ENCODE results near the gene FGF19.
"Not testable (repeated sequence)": the region's sequence is repeated elsewhere in the genome, so short reads cannot be mapped to it uniquely, and the experiment has no call there.

Gene FGF19

DNA sequence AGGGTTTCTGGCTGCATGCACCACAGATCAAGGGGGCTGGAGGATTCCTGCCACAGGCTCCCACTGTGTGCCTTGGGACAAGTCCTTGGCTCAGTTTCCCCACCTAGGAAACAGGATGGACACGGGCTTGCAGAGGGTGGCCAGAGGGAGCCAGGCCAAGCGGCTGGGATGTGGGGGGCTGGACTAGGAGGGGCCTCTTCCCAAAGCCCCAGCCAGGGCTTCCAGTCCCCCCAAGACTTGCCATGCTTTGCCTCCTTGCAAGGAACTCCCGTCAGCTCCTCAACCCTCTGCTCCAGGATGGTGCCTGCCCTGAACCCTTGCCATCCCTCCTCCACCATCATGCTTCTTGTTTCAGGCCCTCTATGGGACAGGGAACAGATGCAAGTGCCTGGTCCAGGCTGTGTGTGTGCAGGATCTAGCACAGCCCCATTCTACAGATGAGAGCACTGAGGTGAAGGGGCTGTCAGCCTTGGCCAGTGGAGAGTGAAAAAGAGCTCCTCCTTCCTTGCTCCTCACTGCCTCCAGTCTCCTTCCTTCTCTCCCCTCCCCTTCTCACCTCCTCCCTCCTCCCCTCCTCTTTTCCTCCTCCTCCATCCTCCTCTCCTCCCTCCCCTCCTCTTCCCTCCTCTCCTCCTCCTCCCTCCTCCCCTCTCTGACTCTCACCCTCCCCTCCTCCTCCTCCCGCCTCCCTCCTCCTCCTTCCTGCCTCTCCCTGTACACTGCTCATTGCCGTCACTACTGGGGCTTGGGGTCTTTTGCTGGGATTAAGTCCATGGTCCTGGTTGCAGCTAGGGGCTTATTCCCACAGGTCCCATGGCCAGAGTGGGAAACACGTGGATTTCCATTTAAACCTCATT, 13.3 kb upstream of the FGF19 start:
- DNase-seq (ENCODE audit: low read depth), result no peak

DNA sequence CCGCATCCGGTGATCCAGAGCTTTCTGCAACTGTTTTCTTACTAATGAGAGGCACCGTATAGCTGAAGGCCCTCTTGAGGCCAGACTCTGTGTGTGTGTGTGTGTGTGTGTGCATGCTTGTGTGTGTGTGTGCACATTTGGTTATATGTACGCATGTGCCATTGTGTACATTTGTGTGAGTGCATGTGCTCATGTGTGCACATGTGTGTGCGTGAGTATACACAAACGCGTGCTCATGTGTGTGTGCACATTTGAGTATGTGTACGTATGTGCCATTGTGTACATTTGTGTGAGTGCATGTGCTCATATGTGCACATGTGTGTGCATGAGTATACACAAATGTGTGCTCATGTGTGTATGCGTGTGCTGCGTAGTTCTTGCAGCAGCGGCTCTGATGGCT, 12.3 kb upstream of the FGF19 start:
- no peak for DNase-seq (ENCODE audit: low read depth)

DNA sequence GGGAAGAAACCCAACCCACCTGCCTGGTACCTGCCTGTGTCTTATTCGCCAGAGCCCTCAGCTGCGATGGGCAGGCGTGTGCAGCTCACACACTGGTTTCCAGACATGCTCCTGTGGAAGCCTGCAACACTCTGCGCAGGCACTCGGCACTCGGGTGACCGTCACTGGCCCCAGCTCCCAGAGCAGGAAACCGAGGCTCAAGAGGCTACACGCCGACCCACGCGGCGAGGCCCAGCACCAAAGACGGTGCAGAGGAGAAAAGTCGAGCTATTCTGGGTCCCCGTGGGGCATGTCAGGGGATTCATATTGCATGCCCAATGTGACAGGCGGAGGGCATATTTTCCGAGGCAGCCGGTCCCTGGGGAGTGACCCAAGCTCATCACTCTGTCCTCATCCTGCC, 11.6 kb upstream of the FGF19 start:
- no peak for DNase-seq (ENCODE audit: low read depth)

DNA sequence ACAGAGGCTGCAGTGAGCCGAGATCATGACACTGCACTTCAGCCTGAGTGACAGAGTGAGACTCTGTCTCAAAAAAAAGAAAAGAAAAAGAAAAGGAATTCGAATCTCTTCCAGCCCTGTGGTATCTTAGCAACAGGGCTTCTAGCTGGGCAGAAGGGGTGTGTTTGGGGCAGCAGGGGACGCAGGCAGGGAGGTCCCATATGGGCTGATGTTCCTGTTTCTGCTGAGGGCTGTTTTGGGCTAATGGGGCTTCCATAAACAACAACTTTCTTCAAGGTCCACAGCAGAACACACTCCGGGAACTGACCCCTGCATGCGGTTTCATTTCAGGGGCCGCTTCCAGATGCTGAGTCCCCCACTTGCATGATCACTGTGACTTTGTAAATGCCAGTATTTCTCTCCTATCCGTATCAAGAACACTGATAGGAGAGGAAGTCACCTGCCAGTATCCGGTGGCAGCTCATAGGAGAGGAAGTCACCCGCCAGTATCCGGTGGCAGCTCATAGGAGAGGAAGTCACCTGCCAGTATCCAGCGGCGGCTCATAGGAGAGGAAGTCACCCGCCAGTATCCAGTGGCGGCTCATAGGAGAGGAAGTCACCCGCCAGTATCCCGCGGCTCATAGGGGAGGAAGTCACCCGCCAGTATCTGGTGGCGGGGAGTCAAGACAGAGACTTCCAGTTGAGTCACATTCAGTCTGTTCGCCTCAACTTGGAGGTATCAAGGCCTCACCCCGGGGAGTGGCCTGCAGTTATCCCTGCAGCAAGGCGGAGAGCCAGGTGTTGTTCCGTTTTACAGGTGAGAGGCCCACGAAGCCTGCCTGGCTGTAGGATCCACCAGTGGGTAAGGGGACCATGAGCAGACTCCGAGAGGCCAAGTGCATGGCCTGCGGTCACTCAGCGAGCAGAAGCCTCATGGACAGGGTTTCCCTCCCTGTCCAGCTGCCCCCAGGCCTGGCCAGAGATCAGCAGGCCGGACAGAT, 8.3 kb upstream of the FGF19 start:
- no peak for DNase-seq (ENCODE audit: low read depth)

DNA sequence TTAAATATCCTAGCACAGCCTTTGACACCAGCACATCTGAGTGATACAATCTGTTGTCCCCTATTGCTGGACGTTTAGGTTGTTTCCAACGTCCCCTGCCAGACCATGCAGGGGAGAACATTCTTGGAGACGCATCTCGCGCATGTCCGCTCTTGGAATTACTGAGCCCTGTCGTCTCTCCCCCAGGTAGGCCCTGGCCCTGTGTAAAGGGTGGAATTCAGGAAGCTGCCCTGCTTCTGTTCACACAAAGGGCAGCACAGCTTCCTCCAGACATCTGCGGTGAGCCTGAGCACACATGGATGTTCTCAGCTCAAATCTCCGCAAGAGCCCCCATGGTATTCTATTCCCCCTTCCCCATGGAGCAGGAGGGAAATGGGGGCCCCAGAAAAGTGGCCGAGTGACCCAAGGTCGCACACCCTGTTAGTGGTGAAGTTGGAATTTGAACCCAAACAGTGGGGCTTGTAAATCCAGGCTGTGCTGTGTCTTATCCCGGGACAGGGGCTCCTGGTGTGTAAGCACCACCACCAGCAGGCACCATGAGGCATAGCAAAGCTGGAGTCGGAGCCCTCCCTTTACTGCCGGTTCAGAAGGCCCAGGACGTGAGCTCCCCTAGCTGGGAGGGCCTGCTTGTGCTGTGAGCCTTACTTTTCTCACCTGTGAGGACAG, 5.0 kb upstream of the FGF19 start:
- no peak for DNase-seq (ENCODE audit: low read depth)

DNA sequence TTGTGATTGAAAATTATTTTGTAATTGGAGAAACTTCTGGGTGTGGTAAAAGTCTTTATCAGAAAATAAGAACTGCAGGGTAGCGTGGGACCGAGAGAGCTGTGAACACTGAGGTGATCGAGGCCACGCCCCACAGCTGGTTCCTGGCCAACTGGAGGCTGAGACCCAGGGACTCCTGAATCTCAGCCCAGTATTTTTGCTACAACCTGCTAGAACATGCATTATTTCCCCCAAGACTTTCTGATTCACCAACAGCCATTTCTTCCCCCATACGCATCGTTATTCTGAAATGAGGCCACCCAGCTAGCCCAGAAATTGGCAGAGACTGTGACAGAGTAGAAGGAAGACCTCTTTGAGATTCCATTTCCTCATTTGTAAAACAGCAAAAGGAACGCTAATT, 3.4 kb upstream of the FGF19 start:
- DNase-seq (ENCODE audit: low read depth), result no peak

DNA sequence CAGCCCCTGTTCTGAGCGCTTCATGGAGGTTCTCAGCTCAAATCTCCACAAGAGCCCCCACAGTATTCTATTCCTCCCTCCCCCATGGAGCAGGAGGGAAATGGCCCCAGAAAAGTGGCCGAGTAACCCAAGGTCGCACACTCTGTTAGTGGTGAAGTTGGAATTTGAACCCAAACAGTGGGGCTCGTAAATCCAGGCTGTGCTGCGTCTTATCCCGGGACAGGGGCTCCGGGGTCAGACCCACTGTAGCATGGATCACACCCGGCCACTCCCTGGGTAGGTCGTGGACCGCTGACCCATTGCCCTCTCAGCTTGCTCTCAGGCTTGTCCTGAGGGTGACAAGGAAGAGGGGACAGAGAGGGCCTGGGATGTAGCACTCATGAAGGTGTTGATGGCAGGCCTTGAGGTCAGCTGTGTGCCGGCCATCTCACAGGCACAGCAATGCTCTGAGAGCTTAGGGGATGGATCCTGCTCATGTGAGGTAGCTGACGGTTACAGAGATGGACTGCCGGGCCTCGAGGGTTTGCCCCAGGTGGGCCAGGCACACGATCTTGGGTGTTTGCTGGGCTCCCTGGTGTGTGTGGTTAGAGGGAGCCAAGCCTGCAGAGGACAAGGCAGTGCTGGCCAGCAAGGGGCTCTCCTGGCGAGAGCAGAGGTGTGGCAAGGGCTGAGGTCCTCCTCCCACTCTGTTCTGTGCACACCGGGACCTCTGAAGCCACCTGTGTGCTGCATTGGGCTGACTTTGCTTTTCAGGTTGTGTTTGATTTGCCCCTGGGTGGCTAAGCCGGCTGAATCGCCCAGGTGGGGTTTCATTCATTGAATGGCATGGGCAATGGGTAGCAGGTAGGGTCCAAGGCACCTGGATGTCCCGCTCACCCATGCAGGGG, 2.3 kb upstream of the FGF19 start:
- no peak for DNase-seq (ENCODE audit: low read depth)

DNA sequence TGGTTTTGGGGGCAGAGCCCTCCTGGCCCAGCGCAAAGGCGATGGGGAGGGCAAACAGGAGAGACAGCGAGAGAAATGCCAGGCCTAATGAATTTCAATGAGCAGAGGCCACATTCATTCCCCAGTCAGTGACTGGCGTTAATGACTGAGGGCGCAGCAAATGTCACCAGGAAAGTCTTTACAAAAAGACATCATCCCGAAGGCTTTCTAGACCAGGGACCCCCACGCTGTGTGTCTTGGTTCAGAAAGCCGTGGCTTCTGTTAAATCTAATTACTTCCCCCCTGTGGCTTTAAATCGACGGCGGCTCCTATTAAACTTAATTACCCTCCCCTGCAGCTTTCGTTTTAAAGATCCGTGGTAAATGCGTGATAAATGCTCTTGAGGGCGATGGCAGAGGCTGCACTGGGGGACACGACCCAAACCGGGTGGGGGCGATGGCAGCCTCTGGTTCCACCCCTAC, 1.6 kb upstream of the FGF19 start:
- DNase-seq (ENCODE audit: low read depth), result no peak

DNA sequence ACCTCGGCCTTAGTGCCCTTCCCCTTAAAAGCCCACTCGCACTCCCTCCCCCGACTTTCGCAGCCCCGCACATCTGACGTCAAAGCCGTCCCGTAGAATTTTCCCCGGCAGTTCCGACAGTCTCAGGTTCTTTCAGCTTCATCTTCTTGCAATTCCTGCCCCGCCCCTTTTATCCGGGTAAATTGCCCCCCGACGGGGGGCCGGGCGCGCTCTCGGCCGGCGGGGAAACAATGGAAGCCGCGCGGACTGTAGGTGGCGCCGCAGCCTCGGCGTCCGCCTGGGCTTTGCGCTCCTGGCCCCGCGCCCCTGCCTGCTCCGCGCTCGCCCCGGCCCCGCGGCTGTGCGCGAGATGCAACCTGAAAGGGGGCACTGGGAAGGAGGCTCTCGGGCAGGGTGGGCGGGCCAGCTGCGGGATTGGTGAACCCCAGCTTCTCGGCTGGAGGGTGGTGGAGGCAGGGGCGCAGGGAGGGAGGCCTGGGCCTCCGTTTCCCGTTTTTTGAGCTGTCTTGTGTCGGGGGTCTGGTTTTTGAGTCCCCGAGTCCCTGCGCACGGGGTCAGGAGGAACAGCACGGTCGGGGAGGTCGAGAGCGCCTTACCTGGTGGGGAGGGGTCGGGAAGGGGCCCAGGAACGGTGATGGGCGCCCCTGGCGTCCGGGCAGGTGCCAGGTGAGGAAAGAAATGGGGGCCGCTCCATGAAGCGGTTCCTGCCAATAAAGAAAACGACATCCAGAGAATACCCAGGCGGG, 859 bp upstream of the FGF19 start:
- DNase-seq (ENCODE audit: low read depth), result no peak

DNA sequence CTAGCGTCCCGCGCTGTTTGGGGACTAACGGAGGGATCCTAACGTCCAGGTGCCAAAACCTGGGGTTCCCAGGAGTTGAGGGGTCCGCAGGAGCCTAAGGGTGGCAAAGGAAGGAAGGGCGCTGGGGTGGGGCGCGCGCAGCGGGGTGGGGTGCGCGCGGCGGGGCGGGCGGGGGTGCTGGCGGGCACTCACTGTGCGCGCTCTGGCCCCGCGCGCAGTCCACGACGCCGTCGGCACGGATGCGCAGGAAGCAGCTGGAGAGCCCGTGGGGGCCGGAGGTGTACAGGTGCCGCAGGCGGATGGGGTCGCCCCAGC, 412 bp downstream of the FGF19 start:
- DNase-seq (ENCODE audit: low read depth), result no peak

DNA sequence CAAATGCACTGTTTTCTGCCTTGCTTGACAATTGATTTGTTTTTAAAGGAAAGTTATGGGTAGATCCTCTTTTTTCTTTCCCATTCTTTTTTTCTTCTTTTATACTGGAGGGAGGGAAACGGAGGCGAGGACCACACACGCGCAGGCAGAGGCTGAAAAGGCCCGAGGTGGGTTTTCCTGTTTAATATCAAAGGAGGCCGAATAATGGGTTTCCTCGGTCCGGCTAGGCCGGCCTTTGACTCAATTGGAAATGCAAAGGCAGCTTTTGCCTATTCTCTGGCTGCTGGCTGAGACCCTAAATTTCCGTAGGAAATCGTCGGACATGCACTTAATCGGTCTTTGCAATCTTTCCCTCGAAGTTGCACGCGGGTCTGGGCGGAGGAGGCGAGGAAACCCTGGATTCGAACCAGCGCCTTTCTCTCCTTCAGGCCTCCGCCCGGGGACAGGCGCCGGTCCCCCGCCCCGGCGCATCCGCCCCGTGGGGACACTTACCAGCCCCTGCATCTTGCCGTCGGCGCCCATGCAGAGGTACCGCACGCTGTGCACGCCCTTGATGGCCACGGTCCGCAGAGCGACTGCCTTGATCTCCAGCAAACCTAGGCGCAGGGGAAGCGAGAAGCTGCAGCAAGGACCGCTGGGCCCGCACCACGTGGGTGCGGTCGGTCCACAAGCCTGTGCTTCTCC, 911 bp downstream of the FGF19 start:
- DNase-seq (ENCODE audit: low read depth), result no peak

DNA sequence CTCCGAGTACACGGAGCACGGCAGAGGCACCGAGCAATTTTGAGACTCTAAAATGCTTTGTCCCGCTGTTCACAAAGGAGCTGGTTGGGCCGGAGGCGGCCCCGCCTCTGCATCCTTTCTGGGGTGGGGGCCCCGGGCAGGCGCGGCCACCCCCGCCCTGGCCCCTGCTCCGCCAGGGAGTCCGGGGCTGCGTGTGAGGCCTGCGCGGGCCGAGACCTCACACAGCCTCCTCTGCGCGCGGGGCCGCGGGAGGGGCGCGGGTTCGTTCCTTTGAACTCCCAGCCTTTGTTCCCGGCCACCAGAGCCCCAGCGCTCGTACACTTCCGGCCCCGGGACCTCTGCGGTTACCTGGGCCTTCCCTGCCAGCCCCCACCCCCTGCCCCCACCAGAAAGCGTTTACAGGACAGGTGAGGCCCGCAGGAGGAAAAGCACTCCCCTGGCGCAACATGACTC, 1.6 kb downstream of the FGF19 start:
- no peak for DNase-seq (ENCODE audit: low read depth)

DNA sequence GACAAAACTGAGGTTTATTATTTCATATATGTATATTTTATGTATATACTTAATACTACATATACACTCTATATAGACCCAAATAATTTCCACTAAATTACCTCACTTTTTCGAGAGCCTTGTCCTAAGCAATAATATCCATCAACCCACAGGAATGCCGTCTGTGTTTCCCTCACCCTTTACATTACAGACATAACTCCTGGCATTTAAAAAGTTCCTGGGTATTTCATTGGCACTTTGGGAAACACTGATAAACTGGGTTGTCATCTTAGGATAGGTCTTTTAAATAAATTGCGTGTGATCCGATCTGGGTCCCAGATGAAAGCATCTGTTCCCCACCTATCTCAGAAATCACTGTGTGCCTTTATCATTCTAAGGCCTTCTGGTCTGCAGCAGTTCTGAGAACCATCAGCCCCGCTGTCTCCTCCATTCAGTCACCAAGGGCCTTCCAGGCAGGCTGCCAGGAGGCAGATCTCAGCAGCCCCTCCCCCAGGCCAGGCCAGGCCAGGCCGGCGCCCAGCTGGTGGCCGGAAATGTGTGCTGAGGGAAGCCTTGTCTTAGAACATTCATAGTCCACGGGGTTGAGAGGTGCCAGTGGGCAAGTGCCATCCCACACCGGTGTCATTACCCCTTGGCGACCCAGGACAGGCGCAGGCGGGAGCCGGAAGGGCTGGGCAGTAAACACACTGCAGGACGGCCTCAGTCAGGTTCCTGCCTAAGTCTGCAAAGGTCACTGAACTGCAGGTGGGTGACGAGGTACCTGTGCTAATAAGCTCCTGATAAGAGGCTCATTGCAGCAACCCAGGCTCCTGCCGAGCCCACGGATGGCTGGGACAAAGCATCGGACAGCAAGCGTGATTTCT, 3.3 kb downstream of the FGF19 start:
- no peak for DNase-seq (ENCODE audit: low read depth)

DNA sequence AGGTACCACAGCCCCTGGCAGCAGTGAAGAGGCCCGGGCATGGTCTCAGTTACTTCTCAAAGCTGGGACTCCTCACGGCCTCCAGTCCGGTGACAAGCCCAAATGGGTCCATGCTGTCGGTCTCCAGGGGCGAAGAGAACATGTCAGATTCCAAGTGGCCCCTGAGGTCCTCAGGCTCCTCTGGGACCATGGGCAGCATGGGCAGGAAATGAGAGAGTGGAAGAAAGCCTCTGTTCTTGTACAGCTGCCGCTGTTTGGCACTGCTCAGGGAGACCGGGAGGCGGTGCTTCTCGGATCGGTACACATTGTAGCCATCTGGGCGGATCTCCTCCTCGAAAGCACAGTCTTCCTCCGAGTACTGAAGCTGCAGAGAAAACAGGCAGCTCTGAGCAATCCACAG, 4.6 kb downstream of the FGF19 start:
- no peak for DNase-seq (ENCODE audit: low read depth)

DNA sequence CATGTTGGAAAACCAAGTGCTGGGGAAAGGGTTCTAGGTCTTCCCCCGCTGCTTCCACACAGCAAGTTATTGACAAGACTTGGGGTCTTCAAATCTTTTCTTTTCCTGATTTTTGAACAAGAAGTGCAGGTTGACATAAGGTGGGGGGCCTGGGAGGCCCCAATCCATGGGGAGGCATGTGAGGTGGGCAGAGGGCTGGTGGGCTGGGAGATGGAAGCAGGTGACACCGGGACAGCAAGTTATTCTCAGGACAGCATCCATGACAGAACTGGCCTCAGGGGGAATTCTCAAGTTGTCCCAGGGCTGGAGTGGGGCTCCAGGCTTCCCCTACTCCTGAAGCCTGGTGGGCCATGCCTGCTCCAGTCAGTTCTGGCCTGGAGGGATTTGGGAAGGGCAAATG, 5.5 kb downstream of the FGF19 start:
- DNase-seq (ENCODE audit: low read depth), result no peak

DNA sequence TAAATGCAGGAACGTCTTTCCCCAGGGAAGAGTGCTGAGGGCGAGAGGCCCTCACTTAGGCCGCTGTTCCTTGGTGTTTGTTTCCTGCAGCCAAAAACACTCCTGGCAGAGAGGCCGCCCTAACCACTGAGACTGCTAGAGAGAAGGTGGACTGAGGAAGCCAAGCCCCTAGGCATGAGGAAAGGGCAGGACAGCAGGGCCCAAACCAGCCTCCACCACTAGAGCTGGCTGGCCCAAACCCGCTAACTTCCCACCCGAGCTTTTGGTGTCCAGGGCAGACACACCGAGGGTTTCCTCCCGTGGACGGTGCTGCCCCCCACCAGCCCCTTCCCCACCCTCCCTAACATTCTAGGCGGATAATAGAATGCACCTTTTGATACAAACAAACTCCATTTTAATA, 6.0 kb downstream of the FGF19 start:
- no peak for DNase-seq (ENCODE audit: low read depth)

DNA sequence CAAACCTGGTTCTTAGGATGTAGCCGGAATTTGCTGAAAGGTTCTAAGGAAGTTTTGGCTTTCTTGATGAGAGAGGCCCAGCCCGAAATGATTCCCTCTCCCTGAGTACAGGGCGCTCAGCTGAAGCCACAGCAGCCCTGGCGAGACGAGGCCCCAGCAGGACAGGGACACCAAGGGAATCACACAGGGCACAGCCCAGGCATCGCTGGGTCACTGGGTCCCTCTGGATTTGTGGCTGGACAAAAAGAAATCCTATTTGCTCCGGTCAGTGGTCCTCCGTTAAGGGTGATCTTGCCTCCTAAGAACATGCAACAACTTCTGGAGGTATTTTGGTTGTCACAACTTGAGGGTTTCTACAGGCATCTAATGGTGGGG, 6.4 kb downstream of the FGF19 start:
- DNase-seq (ENCODE audit: low read depth), result no peak

DNA sequence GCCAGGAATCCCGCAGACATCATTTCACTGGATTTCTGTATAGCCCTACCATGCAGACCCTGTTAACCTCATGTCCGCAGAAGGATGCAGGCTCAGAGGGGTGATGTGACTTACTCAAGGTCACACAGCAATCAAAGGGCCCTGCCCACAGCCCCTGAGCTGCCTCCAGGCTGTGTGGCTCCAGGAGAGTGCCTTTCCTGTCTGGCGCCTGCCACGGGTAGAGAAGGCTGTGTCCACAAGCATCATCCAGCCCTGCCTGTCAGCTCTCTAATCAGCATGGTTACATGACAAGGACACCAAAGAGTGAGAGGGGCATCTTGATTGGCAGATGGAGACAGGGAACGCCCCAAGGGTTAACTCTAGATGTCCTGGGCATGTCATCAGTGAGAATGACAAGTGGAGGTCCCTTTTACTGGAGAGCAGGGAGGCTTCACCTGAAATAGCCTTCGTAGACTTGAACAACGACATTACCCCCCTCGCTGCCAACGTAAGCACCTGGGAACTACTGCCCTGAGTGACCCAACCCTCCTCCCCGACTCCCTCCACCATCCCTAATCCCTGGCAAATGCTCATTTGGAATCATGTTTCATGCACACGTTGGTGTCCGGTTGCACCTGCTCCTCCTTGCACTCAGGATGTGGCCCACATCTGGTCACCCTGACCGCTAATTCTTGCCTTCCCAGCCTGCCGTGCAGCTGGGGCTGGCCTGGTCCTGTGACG, 6.9 kb downstream of the FGF19 start:
- DNase-seq (ENCODE audit: low read depth), result no peak

DNA sequence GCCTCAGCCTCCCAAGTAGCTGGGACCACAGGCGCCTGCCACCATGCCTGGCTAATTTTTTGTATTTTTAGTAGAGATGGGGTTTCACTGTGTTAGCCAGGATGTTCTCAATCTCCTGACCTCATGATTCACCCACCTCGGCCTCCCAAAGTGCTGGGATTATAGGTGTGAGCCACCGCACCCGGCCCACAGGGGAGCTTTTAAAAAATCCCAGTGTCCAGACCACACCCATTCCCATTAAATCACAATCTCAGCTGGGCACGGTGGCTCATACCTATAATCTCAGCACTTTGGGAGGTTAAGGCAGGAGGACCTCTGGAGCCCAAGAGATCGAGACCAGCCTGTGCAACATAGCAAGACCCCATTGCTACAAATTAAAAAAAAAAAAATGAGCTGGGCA, 7.8 kb downstream of the FGF19 start:
- not testable (repeated sequence) for DNase-seq (ENCODE audit: low read depth)
